Esophagus squamous epithelium (tissue), 5 donors: ENCODE results near the gene RGS3. TPM values are rescaled to one million over a fixed set of nuclear protein-coding genes. Genes with fewer than 3 reads are reported as not detected.

Source experiments
- DNase-seq: peaks from one replicate; lab custom pipeline; 2025; lab: John Stamatoyannopoulos, UW
- H3K27ac ChIP-seq, 4 donors: fragments of 200-600 bp; sonication (generic); one replicate each; pipeline ENCODE4 v1.5.1; 2016 to 2019; ENCODE audit warnings: mild to moderate bottlenecking in 1 of 4
- H3K27me3 ChIP-seq, 4 donors: fragments of 200-600 bp; sonication (generic); 1 replicate in 3 of 4; 2 replicates in 1 of 4; pipeline versions ENCODE4 v1.5.1 to v1.6.0; 2017 to 2021; ENCODE audit warnings: antibody characterized with exemption in 1 of 4
- H3K36me3 ChIP-seq, 3 donors: fragments of 200-600 bp; sonication (generic); one replicate each; pipeline ENCODE4 v1.5.1; 2016 to 2019
- H3K4me1 ChIP-seq, 3 donors: fragments of 200-600 bp; sonication (generic); one replicate each; pipeline ENCODE4 v1.5.1; 2017 to 2019
- H3K4me3 ChIP-seq, 4 donors: fragments of 200-600 bp; sonication (generic); 1 replicate in 3 of 4; 2 replicates in 1 of 4; pipeline ENCODE4 v1.5.1; 2016 to 2019; ENCODE audit warnings: mild to moderate bottlenecking in 2 of 4, moderate library complexity in 1 of 4
- H3K9me3 ChIP-seq, 3 donors: fragments of 200-600 bp; sonication (generic); one replicate each; pipeline ENCODE4 v1.5.1; 2016 to 2019
- CTCF ChIP-seq, 6 experiments: fragments of 450-650 bp in 4 of 6; fragments of 200-600 bp in 2 of 6; sonication (generic) in 2 of 6; IDR thresholded peaks; one replicate each; pipeline ENCODE4 v1.5.1; 2016 to 2019; ENCODE audit warnings: antibody characterized with exemption in 6 of 6, mild to moderate bottlenecking in 4 of 6, moderate library complexity in 4 of 6
- POLR2A ChIP-seq, 4 donors: fragments of 450-650 bp; IDR thresholded peaks; one replicate each; pipeline ENCODE4 v1.6.1; 2017; ENCODE audit warnings: antibody characterized with exemption in 4 of 4, mild to moderate bottlenecking in 4 of 4, moderate library complexity in 3 of 4
- WGBS, 2 donors: methylation state at CpG; one replicate each; pipeline ENCODE4 v1.1.5; 2018; 5-methylcytosine and 5-hydroxymethylcytosine counted together
- intact Hi-C: fragments of 100-400 bp; cut with DNase I; formaldehyde crosslinking; loops from one replicate; pipeline ENCODE4 v1.15.0; 2022
- total RNA-seq, 4 donors: library from RNA; depleted of rRNA; stranded (reverse); fragments of >200 nt; gene quantifications; one replicate each; pipeline ENCODE4 v1.1.0, GENCODE V29; 2016
- donor health status: DM: yes; HTN: yes; CAD: no.

RGS3 gene
- total RNA-seq, 4 donors from 2014 or later, result 9.7 to 16.3 (median 12.7) TPM

GRCh38 chr9:113593682-113594281 is 130.3 kb downstream of the RGS3 start:
- peak overlapping the region; percentile 45 to 88 (median 67) for H3K27ac ChIP-seq
- peak in 3 of 4 donors; percentile 10 to 55 (median 46) for TF ChIP-seq POLR2A (IDR thresholded peaks at IDR 0.05)
- no peak for TF ChIP-seq CTCF (IDR thresholded peaks at IDR 0.05)
- WGBS, 2 donors, result 13 to 36% methylated on average over 1 to 9 of the region's 15 CpGs
- peak overlapping the region; percentile 11 to 65 (median 44) for H3K4me3 ChIP-seq
- H3K9me3 ChIP-seq, result no peaks in the 10 kb centered on the region
- H3K4me1 ChIP-seq, result peaks cover 16 to 77% (median 51%) of the 10 kb centered on the region in 3 donors
- intact Hi-C loops, result loop anchor here (2.0 to 5.0 kb wide), 2 partner anchors 63 to 146 kb away; no protein-coding TSS in a partner anchor
- no peaks in the 10 kb centered on the region for H3K27me3 ChIP-seq
- peak; percentile 23 for DNase-seq
- peaks cover 11 to 33% (median 12%) of the 10 kb centered on the region in 3 donors for H3K36me3 ChIP-seq

GRCh38 chr9:113594484-113595299 is 131.2 kb downstream of the RGS3 start:
- peaks cover 16 to 74% (median 45%) of the 10 kb centered on the region in 3 donors for H3K4me1 ChIP-seq
- TF ChIP-seq POLR2A (IDR thresholded peaks at IDR 0.05) (no peak), CTCF (IDR thresholded peaks at IDR 0.05) (no peak)
- H3K9me3 ChIP-seq, result no peaks in the 10 kb centered on the region
- no peaks in the 10 kb centered on the region for H3K27me3 ChIP-seq
- H3K27ac ChIP-seq, result peak overlapping the region; percentile 45 to 88 (median 67)
- DNase-seq, result no peak
- intact Hi-C loops, result loop anchor here (5.0 kb wide), 1 partner anchor 147 kb away; no protein-coding TSS in a partner anchor
- H3K36me3 ChIP-seq, result peaks cover 11 to 33% (median 12%) of the 10 kb centered on the region in 3 donors
- WGBS, 2 donors, result 51% methylated on average over 6 of the region's 19 CpGs; no CpG with 5 or more reads in 1 of the 2 donors
- peak overlapping the region; percentile 11 to 65 (median 44) for H3K4me3 ChIP-seq

GRCh38 chr9:113596616-113597320 is 133.2 kb downstream of the RGS3 start:
- intact Hi-C loops, result no loop called here
- no peak for TF ChIP-seq CTCF (IDR thresholded peaks at IDR 0.05)
- no peak for TF ChIP-seq POLR2A (IDR thresholded peaks at IDR 0.05)
- Histone ChIP-seq H3K4me3 (no peak overlapping the region), H3K9me3 (no peaks in the 10 kb centered on the region), H3K27me3 (no peaks in the 10 kb centered on the region), H3K36me3 (peaks cover 11 to 33% (median 12%) of the 10 kb centered on the region in 3 donors), H3K27ac (no peak overlapping the region), H3K4me1 (peaks cover 13 to 77% (median 50%) of the 10 kb centered on the region in 3 donors)
- DNase-seq, result no peak
- 88 to 91% methylated on average over 9 to 17 of the region's 27 CpGs for WGBS, 2 donors

GRCh38 chr9:113597390-113598241 is 134.1 kb downstream of the RGS3 start:
- no peaks in the 10 kb centered on the region for H3K27me3 ChIP-seq
- no peak overlapping the region for H3K4me3 ChIP-seq
- WGBS, 2 donors, result 77 to 80% methylated on average over 3 to 12 of the region's 14 CpGs
- peaks cover 11 to 33% (median 12%) of the 10 kb centered on the region in 3 donors for H3K36me3 ChIP-seq
- TF ChIP-seq POLR2A (IDR thresholded peaks at IDR 0.05) (no peak), CTCF (IDR thresholded peaks at IDR 0.05) (no peak)
- no peaks in the 10 kb centered on the region for H3K9me3 ChIP-seq
- no peak overlapping the region for H3K27ac ChIP-seq
- intact Hi-C loops, result no loop called here
- DNase-seq, result no peak
- peaks cover 17 to 79% (median 53%) of the 10 kb centered on the region in 3 donors for H3K4me1 ChIP-seq
